K562 (cell line): ENCODE data around the gene VWA7. TPM values are rescaled to one million over a fixed set of nuclear protein-coding genes. Genes with fewer than 3 reads are reported as not detected.

Source experiments
- CC2D1A ChIP-seq: fragments of 450-650 bp; IDR thresholded peaks from 2 replicates; pipeline ENCODE4 v1.6.1; 2017; ENCODE audit warnings: mild to moderate bottlenecking
- HMGN3 ChIP-seq: IDR thresholded peaks from 2 replicates; pipeline ENCODE4 v1.6.1; 2011; ENCODE audit warnings: borderline replicate concordance, low read depth, mild to moderate bottlenecking, mixed read lengths, low read length; ENCODE audit not compliant: insufficient read length; ENCODE audit errors: extremely low read depth
- RBBP5 ChIP-seq: fragments of 200-600 bp; sonication (generic); IDR thresholded peaks from 2 replicates; pipeline ENCODE4 v1.6.1; 2012; ENCODE audit warnings: borderline replicate concordance, mild to moderate bottlenecking, low read length, control low read depth, inconsistent platforms; ENCODE audit not compliant: insufficient read depth, poor library complexity, severe bottlenecking
- STAT5A ChIP-seq: IDR thresholded peaks from 2 replicates; pipeline ENCODE4 v1.6.1; 2012; ENCODE audit warnings: low read length, inconsistent platforms, borderline replicate concordance
- ZNF175 ChIP-seq: fragments of 200-800 bp; sonication (Bioruptor generic); IDR thresholded peaks from 2 replicates; pipeline ENCODE4 v1.6.1; 2016; ENCODE audit warnings: low read depth, mild to moderate bottlenecking, missing genetic modification characterization, missing compliant biosample characterization
- polyA plus RNA-seq, 8 experiments: library from polyadenylated mRNA; depleted of rRNA in 4 of 8; stranded (reverse) in 5 of 8; unstranded in 3 of 8; fragments of >200 nt; fragmentation: Nextera tagmentation in 2 of 8; fragmentation: Illumina TruSeq in 1 of 8; extraction: Ambion mirVana in 2 of 8; extraction: Trizol in 1 of 8; gene quantifications; 2 replicates each; pipeline versions ENCODE4 v1.2.1 to v1.2.3, GENCODE V29; 2011 to 2014; ENCODE audit warnings: inconsistent platforms in 1 of 8, missing spikeins in 1 of 8
- total RNA-seq, 7 experiments: library from RNA; depleted of rRNA in 6 of 7; stranded (reverse); fragments of >200 nt in 6 of 7; fragmentation: Illumina TruSeq in 2 of 7; extraction: Trizol in 2 of 7; gene quantifications; 2 replicates each; pipeline versions ENCODE4 v1.2.1 to v1.2.3, GENCODE V29; 2011 to 2021; ENCODE audit warnings: low replicate concordance in 1 of 7
- TF ChIP-seq, protein P1 (sequence below), 3 experiments: fragments of 200-800 bp in 1 of 3; fragments of 250-450 bp in 1 of 3; fragments of 450-650 bp in 1 of 3; sonication (Bioruptor Pico) in 1 of 3; sonication (Bioruptor generic) in 1 of 3; formaldehyde crosslinking in 1 of 3; IDR thresholded peaks; 2 replicates each; pipeline versions ENCODE4 v1.6.1 to v1.8.0; 2016 to 2022; ENCODE audit warnings: mild to moderate bottlenecking in 2 of 3, missing genetic modification characterization in 2 of 3, missing compliant biosample characterization in 1 of 3, moderate library complexity in 1 of 3
- TF ChIP-seq, protein P2 (sequence below): sonication (generic); formaldehyde crosslinking; IDR thresholded peaks from 2 replicates; pipeline ENCODE4 v1.8.0; 2022; ENCODE audit warnings: missing genetic modification reagents, mild to moderate bottlenecking, borderline replicate concordance
- TF ChIP-seq, protein P3 (sequence below): sonication (generic); formaldehyde crosslinking; IDR thresholded peaks from 2 replicates; pipeline ENCODE4 v1.8.0; 2022; ENCODE audit warnings: mild to moderate bottlenecking, missing genetic modification reagents

Gene VWA7
- total and polyA plus RNA-seq, 9 of the 15 experiments (the other 6 are each of a cell fraction or from before 2014, with no cell fraction given), result 0.18 to 2.9 (median 0.95) TPM

DNA sequence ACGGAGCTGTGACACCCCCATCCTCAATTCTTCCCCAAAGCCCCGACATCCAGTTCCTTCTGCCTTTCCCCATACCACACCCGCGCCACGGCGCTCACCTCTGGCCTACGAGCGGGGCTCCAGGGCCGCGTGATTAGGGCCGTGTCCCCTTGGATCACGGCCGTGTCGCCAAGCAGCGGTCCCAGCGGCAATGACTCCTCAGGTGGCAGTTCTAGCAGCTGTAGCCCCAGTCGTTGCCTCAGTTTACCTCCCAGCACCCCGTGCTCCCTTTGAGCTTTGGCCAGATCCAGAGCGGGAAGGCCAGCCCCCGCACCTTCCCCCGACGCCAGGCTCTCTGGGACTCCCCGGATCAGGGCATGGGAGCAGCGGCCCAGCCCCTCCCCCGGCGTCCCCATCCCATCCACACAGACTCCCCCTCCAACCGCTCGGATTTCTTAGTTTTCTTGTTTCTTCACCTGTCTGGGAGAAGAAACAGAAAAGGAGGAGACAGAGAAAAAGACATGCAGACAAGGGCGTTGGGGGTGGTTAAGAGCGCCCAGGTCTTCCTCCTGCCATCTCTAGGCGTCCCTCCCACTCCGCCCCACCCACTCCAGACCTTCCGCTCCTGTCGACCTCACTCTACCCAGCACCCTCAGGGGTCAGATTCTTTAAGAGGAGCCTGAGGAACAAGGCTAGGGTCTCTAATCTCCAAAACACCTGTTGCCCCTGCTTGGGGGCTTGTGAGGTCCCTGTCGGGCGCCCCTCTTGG lies 48.2 kb downstream of the VWA7 start, which contains the start of gene DDAH2 (continued):
- TF ChIP-seq, protein P1, sequence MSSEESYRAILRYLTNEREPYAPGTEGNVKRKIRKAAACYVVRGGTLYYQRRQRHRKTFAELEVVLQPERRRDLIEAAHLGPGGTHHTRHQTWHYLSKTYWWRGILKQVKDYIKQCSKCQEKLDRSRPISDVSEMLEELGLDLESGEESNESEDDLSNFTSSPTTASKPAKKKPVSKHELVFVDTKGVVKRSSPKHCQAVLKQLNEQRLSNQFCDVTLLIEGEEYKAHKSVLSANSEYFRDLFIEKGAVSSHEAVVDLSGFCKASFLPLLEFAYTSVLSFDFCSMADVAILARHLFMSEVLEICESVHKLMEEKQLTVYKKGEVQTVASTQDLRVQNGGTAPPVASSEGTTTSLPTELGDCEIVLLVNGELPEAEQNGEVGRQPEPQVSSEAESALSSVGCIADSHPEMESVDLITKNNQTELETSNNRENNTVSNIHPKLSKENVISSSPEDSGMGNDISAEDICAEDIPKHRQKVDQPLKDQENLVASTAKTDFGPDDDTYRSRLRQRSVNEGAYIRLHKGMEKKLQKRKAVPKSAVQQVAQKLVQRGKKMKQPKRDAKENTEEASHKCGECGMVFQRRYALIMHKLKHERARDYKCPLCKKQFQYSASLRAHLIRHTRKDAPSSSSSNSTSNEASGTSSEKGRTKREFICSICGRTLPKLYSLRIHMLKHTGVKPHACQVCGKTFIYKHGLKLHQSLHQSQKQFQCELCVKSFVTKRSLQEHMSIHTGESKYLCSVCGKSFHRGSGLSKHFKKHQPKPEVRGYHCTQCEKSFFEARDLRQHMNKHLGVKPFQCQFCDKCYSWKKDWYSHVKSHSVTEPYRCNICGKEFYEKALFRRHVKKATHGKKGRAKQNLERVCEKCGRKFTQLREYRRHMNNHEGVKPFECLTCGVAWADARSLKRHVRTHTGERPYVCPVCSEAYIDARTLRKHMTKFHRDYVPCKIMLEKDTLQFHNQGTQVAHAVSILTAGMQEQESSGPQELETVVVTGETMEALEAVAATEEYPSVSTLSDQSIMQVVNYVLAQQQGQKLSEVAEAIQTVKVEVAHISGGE (CRISPR knock-in tag; IDR thresholded peaks at IDR 0.05), result peak in 1 of 3 experiments; percentile 54; a peak in 2 of 6 replicates
- TF ChIP-seq, protein P2, sequence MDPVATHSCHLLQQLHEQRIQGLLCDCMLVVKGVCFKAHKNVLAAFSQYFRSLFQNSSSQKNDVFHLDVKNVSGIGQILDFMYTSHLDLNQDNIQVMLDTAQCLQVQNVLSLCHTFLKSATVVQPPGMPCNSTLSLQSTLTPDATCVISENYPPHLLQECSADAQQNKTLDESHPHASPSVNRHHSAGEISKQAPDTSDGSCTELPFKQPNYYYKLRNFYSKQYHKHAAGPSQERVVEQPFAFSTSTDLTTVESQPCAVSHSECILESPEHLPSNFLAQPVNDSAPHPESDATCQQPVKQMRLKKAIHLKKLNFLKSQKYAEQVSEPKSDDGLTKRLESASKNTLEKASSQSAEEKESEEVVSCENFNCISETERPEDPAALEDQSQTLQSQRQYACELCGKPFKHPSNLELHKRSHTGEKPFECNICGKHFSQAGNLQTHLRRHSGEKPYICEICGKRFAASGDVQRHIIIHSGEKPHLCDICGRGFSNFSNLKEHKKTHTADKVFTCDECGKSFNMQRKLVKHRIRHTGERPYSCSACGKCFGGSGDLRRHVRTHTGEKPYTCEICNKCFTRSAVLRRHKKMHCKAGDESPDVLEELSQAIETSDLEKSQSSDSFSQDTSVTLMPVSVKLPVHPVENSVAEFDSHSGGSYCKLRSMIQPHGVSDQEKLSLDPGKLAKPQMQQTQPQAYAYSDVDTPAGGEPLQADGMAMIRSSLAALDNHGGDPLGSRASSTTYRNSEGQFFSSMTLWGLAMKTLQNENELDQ (CRISPR knock-in tag), result no peak
- TF ChIP-seq, protein P3, sequence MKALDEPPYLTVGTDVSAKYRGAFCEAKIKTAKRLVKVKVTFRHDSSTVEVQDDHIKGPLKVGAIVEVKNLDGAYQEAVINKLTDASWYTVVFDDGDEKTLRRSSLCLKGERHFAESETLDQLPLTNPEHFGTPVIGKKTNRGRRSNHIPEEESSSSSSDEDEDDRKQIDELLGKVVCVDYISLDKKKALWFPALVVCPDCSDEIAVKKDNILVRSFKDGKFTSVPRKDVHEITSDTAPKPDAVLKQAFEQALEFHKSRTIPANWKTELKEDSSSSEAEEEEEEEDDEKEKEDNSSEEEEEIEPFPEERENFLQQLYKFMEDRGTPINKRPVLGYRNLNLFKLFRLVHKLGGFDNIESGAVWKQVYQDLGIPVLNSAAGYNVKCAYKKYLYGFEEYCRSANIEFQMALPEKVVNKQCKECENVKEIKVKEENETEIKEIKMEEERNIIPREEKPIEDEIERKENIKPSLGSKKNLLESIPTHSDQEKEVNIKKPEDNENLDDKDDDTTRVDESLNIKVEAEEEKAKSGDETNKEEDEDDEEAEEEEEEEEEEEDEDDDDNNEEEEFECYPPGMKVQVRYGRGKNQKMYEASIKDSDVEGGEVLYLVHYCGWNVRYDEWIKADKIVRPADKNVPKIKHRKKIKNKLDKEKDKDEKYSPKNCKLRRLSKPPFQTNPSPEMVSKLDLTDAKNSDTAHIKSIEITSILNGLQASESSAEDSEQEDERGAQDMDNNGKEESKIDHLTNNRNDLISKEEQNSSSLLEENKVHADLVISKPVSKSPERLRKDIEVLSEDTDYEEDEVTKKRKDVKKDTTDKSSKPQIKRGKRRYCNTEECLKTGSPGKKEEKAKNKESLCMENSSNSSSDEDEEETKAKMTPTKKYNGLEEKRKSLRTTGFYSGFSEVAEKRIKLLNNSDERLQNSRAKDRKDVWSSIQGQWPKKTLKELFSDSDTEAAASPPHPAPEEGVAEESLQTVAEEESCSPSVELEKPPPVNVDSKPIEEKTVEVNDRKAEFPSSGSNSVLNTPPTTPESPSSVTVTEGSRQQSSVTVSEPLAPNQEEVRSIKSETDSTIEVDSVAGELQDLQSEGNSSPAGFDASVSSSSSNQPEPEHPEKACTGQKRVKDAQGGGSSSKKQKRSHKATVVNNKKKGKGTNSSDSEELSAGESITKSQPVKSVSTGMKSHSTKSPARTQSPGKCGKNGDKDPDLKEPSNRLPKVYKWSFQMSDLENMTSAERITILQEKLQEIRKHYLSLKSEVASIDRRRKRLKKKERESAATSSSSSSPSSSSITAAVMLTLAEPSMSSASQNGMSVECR, result no peak
- TF ChIP-seq RBBP5, result no peak
- TF ChIP-seq HMGN3, result no peak
- no peak for TF ChIP-seq ZNF175
- peak; percentile 4; the same call in 1 of the 2 replicates for TF ChIP-seq STAT5A
- no peak for TF ChIP-seq CC2D1A
